GM19025 (cell line): ENCODE results near the gene BRMS1.
A peak's percentile ranks its signal among the peaks of the same experiment; 100 is the strongest.

Source experiments
- ATAC-seq: cut with Tn5 transposase; IDR thresholded peaks from one replicate; pipeline ENCODE4 v1.9.1; 2021; ENCODE audit warnings: mild to moderate bottlenecking, low read depth, moderate library complexity; ENCODE audit not compliant: unreplicated experiment

Gene BRMS1

DNA sequence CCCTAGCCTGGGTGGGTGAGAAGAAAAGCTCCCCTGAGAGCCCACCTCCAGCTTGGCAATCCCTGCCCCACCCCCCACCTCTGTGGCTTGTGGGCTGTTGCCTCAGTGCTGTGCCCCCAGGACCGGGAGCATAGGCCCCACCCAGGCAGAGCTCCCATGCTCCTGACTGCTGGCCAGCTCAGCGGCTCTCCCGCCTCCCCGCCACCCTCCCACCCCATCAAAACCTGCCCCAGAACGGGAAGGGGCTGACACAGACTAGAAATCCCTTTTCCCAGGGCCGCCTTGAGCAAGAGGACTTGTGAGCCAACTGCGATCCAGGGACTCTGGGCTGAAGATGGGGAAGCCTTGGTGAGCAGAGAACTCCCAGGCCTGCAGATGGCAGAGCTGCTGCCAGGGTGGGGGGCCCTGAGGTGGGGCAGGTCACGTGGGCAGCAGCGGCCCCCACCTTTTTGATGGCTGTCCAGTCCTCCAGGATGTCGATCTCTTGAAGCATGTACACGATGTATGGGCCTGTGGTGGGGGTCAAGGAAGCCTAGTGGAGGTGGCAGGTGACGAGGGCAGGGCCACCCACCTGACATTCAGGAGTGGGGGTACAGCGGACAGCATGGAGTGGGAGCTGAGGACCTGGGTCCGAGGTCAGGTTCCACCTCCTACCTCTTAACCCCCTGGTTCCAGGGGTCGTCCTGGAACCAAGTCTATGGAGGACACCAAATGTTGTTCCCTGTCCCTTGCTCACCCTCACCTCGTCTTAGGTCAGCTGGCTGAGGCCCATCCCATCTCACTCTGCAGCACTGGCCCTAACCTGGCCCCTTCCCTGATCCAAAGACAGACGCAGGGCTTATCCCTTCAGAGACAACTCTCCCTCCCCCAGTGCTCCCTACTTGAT, 6.4 kb downstream of the BRMS1 start:
- ATAC-seq: no peak

- ATAC-seq: no peak
Observed at GRCh38 chr11:66337103-66337899, 7.6 kb downstream of the BRMS1 start.

- peak; percentile 84 for ATAC-seq
Observed at GRCh38 chr11:66336234-66337102, 8.4 kb downstream of the BRMS1 start, which contains the start of gene RIN1. Gene RIN1 (minus strand): TSS chr11:66336434. CDS start chr11:66336402, 32 bp downstream.

DNA sequence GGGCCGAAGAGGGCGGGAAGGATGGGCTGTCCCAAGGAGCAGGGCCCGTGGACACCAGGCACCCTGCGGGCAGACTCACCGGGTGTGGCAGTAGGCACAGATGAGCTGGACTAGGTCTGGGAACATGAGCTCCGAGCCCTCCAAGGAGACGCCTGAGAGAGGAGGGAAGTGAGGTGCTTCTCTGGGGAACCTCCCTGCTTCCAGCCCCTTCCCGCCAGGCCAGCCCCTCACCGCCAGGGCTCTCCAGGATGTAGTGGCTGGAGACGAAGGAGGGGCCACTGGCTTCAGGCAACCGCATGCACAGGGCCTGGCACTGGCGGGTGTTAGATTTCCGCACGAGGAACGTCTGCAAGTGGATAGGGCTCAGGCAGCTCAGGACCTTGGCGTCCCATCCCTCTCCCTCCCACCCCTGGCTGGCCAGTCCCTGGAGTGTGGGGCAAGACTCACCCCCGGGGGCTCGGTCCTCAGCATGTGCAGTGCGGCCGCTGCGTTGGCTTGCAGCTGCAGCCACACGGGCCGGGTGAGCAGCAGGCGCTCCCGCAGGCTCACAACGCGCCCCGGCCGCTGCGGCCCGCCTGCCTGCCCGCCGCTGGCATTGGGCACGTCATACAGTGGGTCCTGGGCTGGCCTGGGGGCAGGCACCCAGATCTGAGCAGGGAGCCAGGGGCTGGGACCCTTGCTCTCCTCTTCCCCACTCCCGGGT, 9.2 kb downstream of the BRMS1 start:
- no peak for ATAC-seq

DNA sequence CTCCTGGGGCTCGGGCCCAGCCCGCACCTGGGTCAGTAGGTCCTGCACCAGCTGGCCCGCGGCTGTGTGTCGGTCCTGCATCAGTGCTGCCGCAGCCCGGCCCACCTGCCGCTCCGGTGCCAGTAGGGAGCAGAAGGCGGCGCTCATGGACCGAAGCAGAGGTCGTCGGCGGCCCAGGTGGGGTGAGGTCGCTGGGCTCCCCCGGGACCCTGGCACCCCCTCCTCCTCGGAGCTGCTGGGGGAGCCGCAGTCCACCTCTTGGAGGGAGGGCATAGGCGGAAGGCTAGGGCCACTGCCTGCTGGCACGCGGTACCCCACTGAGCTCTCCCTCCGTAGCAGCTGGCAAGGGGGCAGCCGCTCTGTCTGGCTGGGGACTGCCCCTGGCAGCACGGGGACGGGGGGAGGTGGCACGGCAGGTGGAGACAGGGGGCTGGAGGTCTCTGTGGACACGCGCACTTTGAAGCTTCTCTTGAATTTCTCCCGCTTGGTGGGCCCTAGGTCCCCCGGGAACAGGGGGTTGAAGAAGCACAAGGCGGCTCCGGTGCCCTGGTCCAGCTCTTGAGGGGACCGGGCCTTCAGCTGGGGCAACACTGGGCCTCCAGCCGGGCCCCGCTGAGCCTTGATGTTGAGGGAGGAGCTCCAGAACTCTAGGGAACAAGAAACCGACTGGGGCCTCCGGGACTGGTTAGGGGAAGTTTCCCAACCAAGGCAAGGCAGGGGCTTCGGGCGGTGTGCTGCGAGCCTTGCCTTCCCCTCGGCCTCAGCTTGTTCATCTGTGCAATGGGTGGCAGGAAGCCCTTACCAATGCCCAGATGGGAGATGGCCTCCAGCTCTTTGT, 10.1 kb downstream of the BRMS1 start:
- ATAC-seq: no peak

- no peak for ATAC-seq
Observed at GRCh38 chr11:66333896-66334604, 10.9 kb downstream of the BRMS1 start.

GRCh38 chr11:66333220-66333877, 11.6 kb downstream of the BRMS1 start:
- no peak for ATAC-seq

DNA sequence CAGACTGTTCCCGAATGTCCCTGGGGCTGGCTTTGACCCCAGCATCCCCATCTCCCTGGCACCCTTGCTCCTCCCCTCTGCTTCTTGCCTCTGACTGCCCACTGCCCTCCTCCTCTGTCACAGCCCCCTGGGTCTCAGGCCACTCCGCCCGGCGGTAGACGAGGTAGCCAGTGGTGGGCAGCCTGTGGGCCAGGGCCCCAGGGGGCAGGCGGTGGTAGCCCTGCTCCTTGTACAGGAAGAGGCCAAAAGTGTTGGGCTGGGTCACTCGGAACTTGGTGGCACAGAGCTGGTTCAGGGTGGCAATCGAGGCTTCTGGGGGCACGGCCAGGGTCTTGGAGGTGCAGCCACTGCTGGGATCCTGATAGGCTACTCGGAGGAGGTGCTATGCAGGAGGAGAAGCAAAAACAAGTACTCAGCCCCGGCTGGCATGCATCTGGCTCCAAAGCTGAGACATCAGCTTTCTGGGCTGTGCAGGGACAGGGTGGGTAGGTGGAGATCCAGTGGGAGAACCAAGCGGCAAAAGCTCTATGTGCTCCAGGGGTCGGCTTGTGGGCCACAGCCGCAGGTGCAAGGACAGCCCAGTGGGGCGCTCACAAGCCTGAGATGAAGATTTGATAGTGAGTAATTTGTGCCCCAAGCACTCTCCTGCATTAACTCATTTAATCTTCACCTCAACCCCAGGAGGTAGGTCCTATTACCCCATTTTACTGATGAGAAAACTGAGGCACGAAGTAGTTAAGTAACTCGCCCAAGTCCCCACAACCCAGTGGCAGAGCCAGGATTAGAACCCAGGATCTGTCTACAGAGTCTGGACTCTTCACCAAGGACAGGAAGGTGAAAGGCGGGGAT, 12.3 kb downstream of the BRMS1 start:
- ATAC-seq: no peak

GRCh38 chr11:66331542-66332370, 13.1 kb downstream of the BRMS1 start:
- no peak for ATAC-seq

- no peak for ATAC-seq
Observed at GRCh38 chr11:66330931-66331330, 14.0 kb downstream of the BRMS1 start.

- no peak for ATAC-seq
Observed at GRCh38 chr11:66329165-66329673, 15.7 kb downstream of the BRMS1 start.

DNA sequence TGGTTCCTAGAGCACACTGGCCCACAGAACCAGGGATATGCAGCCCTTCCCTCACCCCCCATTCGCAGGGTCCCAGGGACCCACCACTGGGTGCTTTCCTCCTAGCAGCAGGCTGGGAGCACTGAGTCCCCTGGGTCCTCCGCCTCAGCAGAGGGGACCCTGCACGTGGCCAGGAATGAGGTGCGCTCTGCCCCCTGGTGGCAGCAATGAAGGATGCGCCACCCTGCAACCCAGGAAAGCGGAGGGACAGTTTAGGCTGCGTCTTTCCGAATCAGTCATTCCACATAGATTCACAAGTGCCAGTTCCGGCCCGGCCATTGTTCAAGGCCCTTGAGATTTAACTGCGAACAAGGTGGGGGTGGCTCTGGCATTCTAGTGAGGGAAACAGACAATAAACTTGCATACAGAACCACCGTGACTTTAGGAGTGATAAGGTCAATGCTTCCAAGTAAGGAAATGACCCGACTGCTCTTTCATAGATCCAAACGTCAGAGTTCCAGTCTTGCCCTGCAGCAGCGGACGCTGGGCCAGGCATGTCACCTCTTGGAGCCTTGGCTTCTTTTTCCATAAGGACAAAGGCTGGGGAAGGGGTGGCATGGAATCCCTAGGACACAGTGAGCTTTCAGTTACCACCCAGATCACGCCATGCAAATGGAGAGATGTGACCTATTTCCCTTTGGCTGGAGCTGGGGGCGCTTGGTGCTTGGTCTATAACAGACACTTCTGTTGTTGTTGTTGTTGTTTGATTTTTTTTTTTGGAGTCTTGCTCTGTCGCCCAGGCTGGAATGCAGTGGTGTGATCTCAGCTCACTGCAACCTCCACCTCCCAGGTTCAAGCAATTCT, 16.4 kb downstream of the BRMS1 start:
- no peak for ATAC-seq

- no peak for ATAC-seq
Observed at GRCh38 chr11:66328031-66328301, 16.9 kb downstream of the BRMS1 start.

- no peak for ATAC-seq
Observed at GRCh38 chr11:66327171-66328030, 17.5 kb downstream of the BRMS1 start.
